Mesenchymal stem cell (in vitro differentiated cells and primary cell): ENCODE data around the gene FGF22.

Experiments used
- DNase-seq: peaks from one replicate; pipeline ENCODE4 v3.0.0-alpha.2; 2013
- H2AFZ ChIP-seq: one replicate; pipeline ENCODE4 v1.6.1; 2013; ENCODE audit warnings: low read depth, mild to moderate bottlenecking, control low read depth, inconsistent platforms, low read length, moderate library complexity
- H2AK5ac ChIP-seq: 2 replicates; pipeline ENCODE4 v1.6.1; 2013; ENCODE audit warnings: low read length, moderate library complexity, mild to moderate bottlenecking, inconsistent platforms; ENCODE audit not compliant: severe bottlenecking
- H2BK120ac ChIP-seq: one replicate; pipeline ENCODE4 v1.6.1; 2013; ENCODE audit warnings: low read depth, mild to moderate bottlenecking, inconsistent platforms, low read length, moderate library complexity
- H2BK12ac ChIP-seq, 2 experiments: one replicate each; pipeline ENCODE4 v1.6.1; 2013; ENCODE audit warnings: inconsistent platforms in 2 of 2, low read length in 2 of 2, mild to moderate bottlenecking in 2 of 2, moderate library complexity in 2 of 2, control low read depth in 1 of 2
- H2BK15ac ChIP-seq: one replicate; pipeline ENCODE4 v1.6.1; 2013; ENCODE audit warnings: mild to moderate bottlenecking, low read depth, inconsistent platforms; ENCODE audit not compliant: poor library complexity, severe bottlenecking
- H2BK5ac ChIP-seq: 2 replicates; pipeline ENCODE4 v1.6.1; 2013; ENCODE audit warnings: low read depth, mild to moderate bottlenecking, low read length, control low read depth, inconsistent platforms; ENCODE audit not compliant: poor library complexity, severe bottlenecking
- H3K14ac ChIP-seq, 2 experiments: one replicate each; pipeline ENCODE4 v1.6.1; 2013; ENCODE audit warnings: inconsistent platforms in 2 of 2, low read length in 2 of 2, control low read depth in 1 of 2, mild to moderate bottlenecking in 1 of 2, moderate library complexity in 1 of 2
- H3K18ac ChIP-seq, 2 experiments: one replicate each; pipeline ENCODE4 v1.6.1; 2013; ENCODE audit warnings: inconsistent platforms in 2 of 2, low read length in 2 of 2, control low read depth in 1 of 2, low read depth in 1 of 2, mild to moderate bottlenecking in 1 of 2
- H3K23ac ChIP-seq, 2 experiments: one replicate each; pipeline ENCODE4 v1.6.1; 2013; ENCODE audit warnings: inconsistent platforms in 2 of 2, low read length in 2 of 2, mild to moderate bottlenecking in 2 of 2, moderate library complexity in 2 of 2, control low read depth in 1 of 2
- H3K27ac ChIP-seq: 2 replicates; pipeline ENCODE4 v1.5.1; 2013; ENCODE audit warnings: mild to moderate bottlenecking, moderate library complexity, low read length, control low read depth, inconsistent platforms; ENCODE audit not compliant: poor library complexity, severe bottlenecking
- H3K27me3 ChIP-seq, 2 experiments: 2 replicates each; pipeline versions ENCODE4 v1.6.1 to v1.7.0; 2013; ENCODE audit warnings: low read length in 2 of 2, mild to moderate bottlenecking in 2 of 2, moderate library complexity in 2 of 2, control low read depth in 1 of 2, inconsistent platforms in 1 of 2; ENCODE audit not compliant: control insufficient read depth in 1 of 2, insufficient read depth in 1 of 2
- H3K36me3 ChIP-seq, 2 experiments: 2 replicates each; pipeline versions ENCODE4 v1.6.1 to v1.7.0; 2013; ENCODE audit warnings: low read length in 2 of 2, control low read depth in 1 of 2, inconsistent platforms in 1 of 2, low read depth in 1 of 2, mild to moderate bottlenecking in 1 of 2; ENCODE audit not compliant: insufficient read depth in 2 of 2, control insufficient read depth in 1 of 2
- H3K4ac ChIP-seq, 2 experiments: one replicate each; pipeline ENCODE4 v1.6.1; 2013; ENCODE audit warnings: inconsistent platforms in 2 of 2, low read length in 2 of 2, mild to moderate bottlenecking in 2 of 2, moderate library complexity in 2 of 2, control low read depth in 1 of 2, low read depth in 1 of 2
- H3K4me1 ChIP-seq: 2 replicates; pipeline ENCODE4 v1.6.1; 2013; ENCODE audit warnings: low read depth, low read length, control low read depth; ENCODE audit not compliant: control insufficient read depth, insufficient read depth
- H3K4me2 ChIP-seq: 2 replicates; pipeline ENCODE4 v1.6.1; 2013; ENCODE audit warnings: low read length, mild to moderate bottlenecking, inconsistent platforms; ENCODE audit not compliant: poor library complexity, severe bottlenecking
- H3K4me3 ChIP-seq, 2 experiments: 2 replicates each; pipeline versions ENCODE4 v1.5.1 to v1.7.0; 2013; ENCODE audit warnings: low read length in 2 of 2, mild to moderate bottlenecking in 2 of 2, control low read depth in 1 of 2, low read depth in 1 of 2; ENCODE audit not compliant: insufficient read depth in 1 of 2
- H3K79me1 ChIP-seq: replicated peaks from 2 replicates; pipeline ENCODE4 v1.6.1; 2013; ENCODE audit warnings: mild to moderate bottlenecking, control low read depth, low read length, inconsistent platforms; ENCODE audit not compliant: poor library complexity, severe bottlenecking
- H3K9ac ChIP-seq: 2 replicates; pipeline ENCODE4 v1.7.0; 2013; ENCODE audit warnings: mild to moderate bottlenecking, low read length, moderate library complexity
- H3K9me3 ChIP-seq: 2 replicates; pipeline ENCODE4 v1.7.0; 2013; ENCODE audit warnings: mild to moderate bottlenecking, low read length; ENCODE audit not compliant: control insufficient read depth
- H4K8ac ChIP-seq: one replicate; pipeline ENCODE4 v1.6.1; 2013; ENCODE audit warnings: inconsistent platforms, mild to moderate bottlenecking, low read length, moderate library complexity
- H4K91ac ChIP-seq: one replicate; pipeline ENCODE4 v1.6.1; 2013; ENCODE audit warnings: mild to moderate bottlenecking, low read length, inconsistent platforms
- WGBS: methylation state at CpG from one replicate; pipeline ENCODE4 v1.1.7; 2013; ENCODE audit warnings: mixed read lengths; 5-methylcytosine and 5-hydroxymethylcytosine counted together

FGF22 gene

GRCh38 chr19:676339-677105 is 36.8 kb downstream of the FGF22 start, which contains the start of gene FSTL3:
Gene FSTL3, plus strand, starts transcription at chr19:676392. Its CDS starts 32 bp downstream, at chr19:676424.
- Histone ChIP-seq H2BK12ac (peak within 1 kb of the TSS; percentile 14 to 79), H2AK5ac (peak within 1 kb of the TSS; percentile 96), H2BK5ac (peak within 1 kb of the TSS; percentile 60), H3K23ac (no peak within 1 kb of the TSS), H3K9me3 (no peaks in the 10 kb centered on the region), H2BK120ac (peak within 1 kb of the TSS; percentile 68), H3K4me1 (peaks cover 46% of the 10 kb centered on the region), H4K91ac (peak within 1 kb of the TSS; percentile 93), H3K18ac (peak within 1 kb of the TSS; percentile 82 to 88), H2AFZ (no peak within 1 kb of the TSS), H3K4me2 (peak within 1 kb of the TSS; percentile 67), H4K8ac (peak within 1 kb of the TSS; percentile 67), H3K27me3 (peaks cover 0 to 3% of the 10 kb centered on the region in 2 experiments), H3K9ac (peak within 1 kb of the TSS; percentile 76), H3K27ac (peak within 1 kb of the TSS; percentile 10), H3K36me3 (peaks cover 0 to 11% of the 10 kb centered on the region in 2 experiments), H3K4ac (peak within 1 kb of the TSS; percentile 70 to 95), H3K4me3 (peak within 1 kb of the TSS; percentile 66 to 78), H3K14ac (peak within 1 kb of the TSS in 1 of 2 experiments; percentile 82), H3K79me1 (peaks cover 5% of the 10 kb centered on the region), H2BK15ac (peak within 1 kb of the TSS; percentile 26)
- WGBS: 16% methylated on average over 42 of the region's 63 CpGs
- peak; percentile 27 for DNase-seq

DNA sequence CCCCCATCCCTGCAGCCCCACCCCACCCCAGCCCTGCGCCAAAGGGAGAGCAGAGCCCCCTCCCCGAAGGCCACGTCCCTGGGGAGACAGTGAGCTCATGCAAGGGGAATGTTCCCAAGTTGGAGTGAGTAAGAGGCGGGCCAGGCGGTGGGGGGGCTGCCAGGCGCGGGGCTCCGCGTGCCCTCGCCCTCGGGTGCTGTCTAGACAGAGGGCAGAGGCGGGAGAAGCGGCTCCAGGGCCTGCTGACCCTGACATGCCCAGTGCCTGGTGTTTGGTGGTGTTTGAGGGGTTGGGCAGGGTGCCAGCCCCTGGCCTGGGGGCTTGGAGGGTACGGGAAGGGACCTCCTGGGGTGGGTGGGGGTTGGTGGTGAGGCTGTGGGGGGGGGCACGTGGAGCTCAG is 37.5 kb downstream of the FGF22 start:
- Histone ChIP-seq H2BK15ac (no peak overlapping the region), H4K8ac (no peak overlapping the region), H3K4me1 (peaks cover 44% of the 10 kb centered on the region), H2BK12ac (peak overlapping the region in 1 of 2 experiments; percentile 27), H3K9ac (no peak overlapping the region), H3K4me3 (peak overlapping the region in 1 of 2 experiments; percentile 66), H3K36me3 (peaks cover 0 to 16% of the 10 kb centered on the region in 2 experiments), H2AK5ac (no peak overlapping the region), H3K9me3 (no peaks in the 10 kb centered on the region), H3K23ac (no peak overlapping the region), H3K27me3 (peaks cover 0 to 3% of the 10 kb centered on the region in 2 experiments), H2BK120ac (peak overlapping the region; percentile 24), H4K91ac (peak overlapping the region; percentile 76), H3K18ac (peak overlapping the region in 1 of 2 experiments; percentile 6), H2BK5ac (no peak overlapping the region), H3K14ac (no peak overlapping the region), H3K79me1 (peaks cover 5% of the 10 kb centered on the region), H3K4ac (no peak overlapping the region), H3K4me2 (peak overlapping the region; percentile 66), H2AFZ (no peak overlapping the region), H3K27ac (no peak overlapping the region)
- peak; percentile 88 for DNase-seq
- WGBS: 4% methylated on average over 12 of the region's 15 CpGs

- no peak overlapping the region for H2BK5ac ChIP-seq
- H2BK12ac ChIP-seq: peak overlapping the region in 1 of 2 experiments; percentile 91
- peak overlapping the region; percentile 66 for H3K4me2 ChIP-seq
- peak overlapping the region; percentile 11 for H3K27ac ChIP-seq
- WGBS: 74% methylated on average over 22 of the region's 22 CpGs
- H3K4ac ChIP-seq: peak overlapping the region in 1 of 2 experiments; percentile 63
- peaks cover 5% of the 10 kb centered on the region for H3K79me1 ChIP-seq
- peaks cover 0 to 23% of the 10 kb centered on the region in 2 experiments for H3K36me3 ChIP-seq
- peak overlapping the region in 1 of 2 experiments; percentile 78 for H3K18ac ChIP-seq
- H3K9ac ChIP-seq: no peak overlapping the region
- DNase-seq: peak; percentile 64
- no peaks in the 10 kb centered on the region for H3K9me3 ChIP-seq
- H2BK15ac ChIP-seq: no peak overlapping the region
- peaks cover 0 to 3% of the 10 kb centered on the region in 2 experiments for H3K27me3 ChIP-seq
- peaks cover 44% of the 10 kb centered on the region for H3K4me1 ChIP-seq
- no peak overlapping the region for H2AFZ ChIP-seq
- H2AK5ac ChIP-seq: peak overlapping the region; percentile 8
- peak overlapping the region; percentile 24 for H2BK120ac ChIP-seq
- no peak overlapping the region for H3K4me3 ChIP-seq
- H4K8ac ChIP-seq: no peak overlapping the region
- H4K91ac ChIP-seq: no peak overlapping the region
- peak overlapping the region in 1 of 2 experiments; percentile 26 for H3K14ac ChIP-seq
- no peak overlapping the region for H3K23ac ChIP-seq
These were observed 38.1 kb downstream of the FGF22 start for GRCh38 chr19:677601-678436.
